GM06990 (cell line): Measurements from ENCODE around the gene PDE6A.
"Not testable (repeated sequence)": the region's sequence is repeated elsewhere in the genome, so short reads cannot be mapped to it uniquely, and the experiment has no call there.

Experiments used
- DNase-seq: peaks from one replicate; pipeline ENCODE4 v3.0.0-alpha.2; 2011; ENCODE audit not compliant: insufficient read length; ENCODE audit errors: extremely low read depth
- H3K27me3 ChIP-seq: replicated peaks from 2 replicates; pipeline ENCODE4 v1.6.0; 2011; ENCODE audit warnings: low read length; ENCODE audit not compliant: control insufficient read depth, insufficient read depth
- H3K36me3 ChIP-seq: 2 replicates; pipeline ENCODE4 v1.5.1; 2011; ENCODE audit warnings: low read length; ENCODE audit not compliant: control insufficient read depth, insufficient read depth
- H3K4me3 ChIP-seq: replicated peaks from 2 replicates; pipeline ENCODE4 v1.5.1; 2011; ENCODE audit warnings: low read depth, mild to moderate bottlenecking, control low read depth, low read length
- TF ChIP-seq, protein P1 (sequence below): IDR thresholded peaks from 2 replicates; pipeline ENCODE4 v1.5.1; 2011; ENCODE audit warnings: low read length, control low read depth, mild to moderate bottlenecking, inconsistent platforms; ENCODE audit not compliant: insufficient read depth, poor library complexity, severe bottlenecking

The PDE6A gene

GRCh38 chr5:149863176-149863575 is 81.4 kb downstream of the PDE6A start:
- no peak overlapping the region for H3K4me3 ChIP-seq
- H3K27me3 ChIP-seq, result no peaks in the 10 kb centered on the region
- no peak for DNase-seq
- TF ChIP-seq, protein P1, sequence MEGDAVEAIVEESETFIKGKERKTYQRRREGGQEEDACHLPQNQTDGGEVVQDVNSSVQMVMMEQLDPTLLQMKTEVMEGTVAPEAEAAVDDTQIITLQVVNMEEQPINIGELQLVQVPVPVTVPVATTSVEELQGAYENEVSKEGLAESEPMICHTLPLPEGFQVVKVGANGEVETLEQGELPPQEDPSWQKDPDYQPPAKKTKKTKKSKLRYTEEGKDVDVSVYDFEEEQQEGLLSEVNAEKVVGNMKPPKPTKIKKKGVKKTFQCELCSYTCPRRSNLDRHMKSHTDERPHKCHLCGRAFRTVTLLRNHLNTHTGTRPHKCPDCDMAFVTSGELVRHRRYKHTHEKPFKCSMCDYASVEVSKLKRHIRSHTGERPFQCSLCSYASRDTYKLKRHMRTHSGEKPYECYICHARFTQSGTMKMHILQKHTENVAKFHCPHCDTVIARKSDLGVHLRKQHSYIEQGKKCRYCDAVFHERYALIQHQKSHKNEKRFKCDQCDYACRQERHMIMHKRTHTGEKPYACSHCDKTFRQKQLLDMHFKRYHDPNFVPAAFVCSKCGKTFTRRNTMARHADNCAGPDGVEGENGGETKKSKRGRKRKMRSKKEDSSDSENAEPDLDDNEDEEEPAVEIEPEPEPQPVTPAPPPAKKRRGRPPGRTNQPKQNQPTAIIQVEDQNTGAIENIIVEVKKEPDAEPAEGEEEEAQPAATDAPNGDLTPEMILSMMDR, result no peak
- no peaks in the 10 kb centered on the region for H3K36me3 ChIP-seq

- Histone ChIP-seq H3K4me3 (no peak overlapping the region), H3K27me3 (no peaks in the 10 kb centered on the region), H3K36me3 (peaks cover 2% of the 10 kb centered on the region)
- peak; percentile 48 for DNase-seq
- TF ChIP-seq, protein P1, result no peak
These were observed 83.7 kb downstream of the PDE6A start for GRCh38 chr5:149860801-149861322.

- Histone ChIP-seq H3K4me3 (no peak overlapping the region), H3K27me3 (no peaks in the 10 kb centered on the region), H3K36me3 (peaks cover 2% of the 10 kb centered on the region)
- DNase-seq, result no peak
- TF ChIP-seq, protein P1, result no peak
These were observed 84.8 kb downstream of the PDE6A start for GRCh38 chr5:149859746-149860145.

DNA sequence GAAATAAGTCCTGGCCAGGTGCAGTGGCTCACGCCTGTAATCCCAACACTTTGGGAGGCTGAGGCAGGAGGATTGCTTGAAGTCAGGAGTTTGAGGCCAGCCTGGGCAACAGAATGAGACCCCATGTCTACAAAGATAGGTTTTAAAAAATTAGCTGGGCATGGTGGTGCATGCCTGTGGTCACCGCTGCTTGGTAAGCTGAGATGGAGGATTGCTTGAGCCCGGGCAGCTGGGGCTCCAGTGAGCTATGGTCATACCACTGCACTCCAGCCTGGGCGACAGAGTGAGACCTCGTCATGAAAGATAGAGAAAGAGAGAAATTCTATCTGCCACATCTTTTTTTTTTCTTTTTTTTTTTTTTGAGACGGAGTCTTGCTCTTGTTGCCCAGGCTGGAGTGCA is 86.1 kb downstream of the PDE6A start:
- not testable (repeated sequence) for H3K27me3 ChIP-seq, H3K4me3 ChIP-seq, H3K36me3 ChIP-seq, DNase-seq

DNA sequence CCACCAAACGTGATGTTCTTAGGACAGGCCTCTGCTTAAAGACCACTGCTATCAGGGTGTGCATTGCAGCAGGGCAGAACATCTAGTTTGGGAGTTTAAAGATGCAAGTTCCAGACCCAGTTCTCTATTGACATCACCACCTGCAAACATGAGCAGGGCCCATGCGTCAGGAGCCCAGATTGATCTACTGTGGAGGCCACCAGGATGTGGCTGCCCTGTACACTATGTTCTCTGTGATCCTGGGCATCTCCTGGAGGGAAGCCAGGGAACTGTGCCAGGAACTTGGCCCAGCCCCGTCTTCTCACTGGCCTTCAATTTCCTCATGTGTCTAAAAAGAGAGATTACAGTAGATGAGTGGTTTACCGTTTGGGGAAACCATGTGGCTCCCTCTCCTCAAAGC is 87.1 kb downstream of the PDE6A start:
- peaks cover 4% of the 10 kb centered on the region for H3K36me3 ChIP-seq
- no peak overlapping the region for H3K4me3 ChIP-seq
- no peaks in the 10 kb centered on the region for H3K27me3 ChIP-seq
- TF ChIP-seq, protein P1, result no peak
- no peak for DNase-seq

DNA sequence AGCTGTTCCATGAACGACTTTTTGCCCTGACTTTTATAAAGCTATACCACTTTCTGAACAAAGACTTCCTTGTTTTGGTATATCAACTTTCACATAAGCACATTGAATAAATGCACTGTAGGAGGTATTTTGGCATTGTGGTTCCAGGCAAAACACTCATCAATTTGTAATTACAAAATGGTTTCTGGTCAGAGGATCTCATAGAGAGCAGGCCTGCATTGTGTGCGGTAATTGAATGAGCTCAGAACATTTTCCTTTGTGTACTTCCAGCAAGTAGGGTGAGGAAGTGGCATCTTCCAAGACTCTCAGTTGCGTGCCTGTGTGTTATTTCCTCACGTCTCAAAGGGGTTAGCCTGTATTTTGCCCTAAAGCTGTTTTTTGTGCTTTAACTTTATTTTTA is 89.2 kb downstream of the PDE6A start:
- no peak for DNase-seq
- TF ChIP-seq, protein P1, result no peak
- H3K27me3 ChIP-seq, result no peaks in the 10 kb centered on the region
- H3K36me3 ChIP-seq, result peaks cover 4% of the 10 kb centered on the region
- H3K4me3 ChIP-seq, result no peak overlapping the region
